OCI-LY1 (cell line): Measurements from ENCODE around the gene SPACA6.

ENCODE experiments used
- H2AFZ ChIP-seq: fragments of 200-600 bp; sonication (generic), shearing (Covaris generic); 2 replicates; pipeline ENCODE4 v1.6.0; 2014; ENCODE audit warnings: antibody characterized with exemption, mild to moderate bottlenecking, low read length
- H3F3A ChIP-seq: fragments of 200-600 bp; sonication (generic), shearing (Covaris generic); 2 replicates; pipeline ENCODE4 v1.6.0; 2014; ENCODE audit warnings: mild to moderate bottlenecking, antibody characterized with exemption, low read length, moderate library complexity; ENCODE audit not compliant: insufficient read depth
- H3K27ac ChIP-seq: fragments of 200-600 bp; sonication (generic); 2 replicates; pipeline ENCODE4 v1.5.1; 2014; ENCODE audit warnings: low read length, mixed run types, mild to moderate bottlenecking, low read depth; ENCODE audit not compliant: poor library complexity, severe bottlenecking
- H3K27me3 ChIP-seq: fragments of 200-600 bp; sonication (generic); 2 replicates; pipeline ENCODE4 v1.6.0; 2014; ENCODE audit warnings: antibody characterized with exemption, mild to moderate bottlenecking, low read length, moderate library complexity; ENCODE audit not compliant: insufficient read depth
- H3K36me3 ChIP-seq: fragments of 200-600 bp; sonication (generic); 2 replicates; pipeline ENCODE4 v1.6.1; 2014; ENCODE audit warnings: mild to moderate bottlenecking, antibody characterized with exemption, low read length, moderate library complexity, mixed read lengths; ENCODE audit not compliant: insufficient read depth
- H3K4me1 ChIP-seq: fragments of 200-600 bp; sonication (generic); 2 replicates; pipeline ENCODE4 v1.5.1; 2014; ENCODE audit warnings: mild to moderate bottlenecking, low read length, moderate library complexity; ENCODE audit not compliant: insufficient read depth, severe bottlenecking
- H3K4me2 ChIP-seq: fragments of 200-600 bp; sonication (generic), shearing (Covaris generic); 2 replicates; pipeline ENCODE4 v1.6.1; 2014; ENCODE audit warnings: low read length
- H3K4me3 ChIP-seq: fragments of 200-600 bp; sonication (generic); 2 replicates; pipeline ENCODE4 v1.5.1; 2014; ENCODE audit warnings: low read length, low read depth, mild to moderate bottlenecking, mixed read lengths; ENCODE audit not compliant: poor library complexity, severe bottlenecking
- H3K79me2 ChIP-seq: fragments of 200-600 bp; shearing (Covaris generic); 2 replicates; pipeline ENCODE4 v1.6.1; 2016; ENCODE audit warnings: mixed run types, low read length, mixed read lengths; ENCODE audit not compliant: insufficient read depth
- H3K9ac ChIP-seq: fragments of 200-600 bp; sonication (generic), shearing (Covaris generic); 2 replicates; pipeline ENCODE4 v1.6.1; 2014; ENCODE audit warnings: mild to moderate bottlenecking, low read length, mixed read lengths
- H3K9me2 ChIP-seq: fragments of 200-600 bp; sonication (generic), shearing (Covaris generic); 2 replicates; pipeline ENCODE4 v1.6.1; 2014; ENCODE audit warnings: low read depth, mild to moderate bottlenecking, low read length, mixed read lengths
- H3K9me3 ChIP-seq: fragments of 200-600 bp; shearing (Covaris generic); 2 replicates; pipeline ENCODE4 v1.6.1; 2014; ENCODE audit warnings: low read length, mixed read lengths
- H4K20me1 ChIP-seq: fragments of 200-600 bp; sonication (generic), shearing (Covaris generic); 2 replicates; pipeline ENCODE4 v1.6.0; 2016; ENCODE audit warnings: mild to moderate bottlenecking, low read length; ENCODE audit not compliant: insufficient read depth
- EZH2 ChIP-seq: fragments of 200-600 bp; sonication (generic), shearing (Covaris generic); IDR thresholded peaks from 2 replicates; pipeline ENCODE4 v1.8.0; 2017; ENCODE audit warnings: borderline replicate concordance, mixed run types, mild to moderate bottlenecking, antibody characterized with exemption, low read length, moderate library complexity, mixed read lengths
- TF ChIP-seq, protein P1 (sequence below): fragments of 200-600 bp; sonication (generic), shearing (Covaris generic); IDR thresholded peaks from 2 replicates; pipeline ENCODE4 v1.5.1; 2017; ENCODE audit warnings: mild to moderate bottlenecking, antibody characterized with exemption, low read length, moderate library complexity, mixed read lengths

The SPACA6 gene

DNA sequence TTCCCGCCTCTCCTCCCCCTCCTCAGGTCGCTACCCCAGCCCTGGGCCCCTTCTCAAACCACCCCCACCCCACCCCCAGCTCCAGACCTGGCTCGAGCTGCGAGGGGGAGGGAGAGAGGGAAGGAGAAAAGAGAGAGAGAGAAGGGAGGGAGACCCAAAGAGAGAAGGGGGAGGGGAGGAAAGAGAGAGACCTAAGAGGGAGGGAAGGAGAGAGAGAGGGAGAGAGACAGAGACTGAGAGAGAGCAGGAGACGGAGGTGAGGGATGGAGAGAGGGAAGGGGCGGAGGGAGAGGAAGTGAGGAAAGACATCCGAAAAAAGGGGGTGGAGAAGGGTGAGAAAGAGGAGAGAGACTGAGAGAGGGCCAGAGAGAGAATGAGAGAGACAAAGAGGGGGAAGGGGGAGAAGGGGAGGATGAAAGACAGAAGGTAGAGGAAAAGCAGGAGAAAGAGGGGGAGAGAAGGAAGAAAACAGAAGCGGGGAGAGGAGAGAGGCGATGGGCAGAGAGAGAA is 2.0 kb upstream of the SPACA6 start:
- no peak overlapping the region for H2AFZ ChIP-seq
- TF ChIP-seq, protein P1, sequence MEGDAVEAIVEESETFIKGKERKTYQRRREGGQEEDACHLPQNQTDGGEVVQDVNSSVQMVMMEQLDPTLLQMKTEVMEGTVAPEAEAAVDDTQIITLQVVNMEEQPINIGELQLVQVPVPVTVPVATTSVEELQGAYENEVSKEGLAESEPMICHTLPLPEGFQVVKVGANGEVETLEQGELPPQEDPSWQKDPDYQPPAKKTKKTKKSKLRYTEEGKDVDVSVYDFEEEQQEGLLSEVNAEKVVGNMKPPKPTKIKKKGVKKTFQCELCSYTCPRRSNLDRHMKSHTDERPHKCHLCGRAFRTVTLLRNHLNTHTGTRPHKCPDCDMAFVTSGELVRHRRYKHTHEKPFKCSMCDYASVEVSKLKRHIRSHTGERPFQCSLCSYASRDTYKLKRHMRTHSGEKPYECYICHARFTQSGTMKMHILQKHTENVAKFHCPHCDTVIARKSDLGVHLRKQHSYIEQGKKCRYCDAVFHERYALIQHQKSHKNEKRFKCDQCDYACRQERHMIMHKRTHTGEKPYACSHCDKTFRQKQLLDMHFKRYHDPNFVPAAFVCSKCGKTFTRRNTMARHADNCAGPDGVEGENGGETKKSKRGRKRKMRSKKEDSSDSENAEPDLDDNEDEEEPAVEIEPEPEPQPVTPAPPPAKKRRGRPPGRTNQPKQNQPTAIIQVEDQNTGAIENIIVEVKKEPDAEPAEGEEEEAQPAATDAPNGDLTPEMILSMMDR, result no peak
- TF ChIP-seq EZH2, result no peak
- H3K9ac ChIP-seq, result no peak overlapping the region
- no peaks in the 10 kb centered on the region for H3K9me2 ChIP-seq
- H3K4me2 ChIP-seq, result no peak overlapping the region; the same call in 1 of the 2 replicates
- H3K79me2 ChIP-seq, result no peaks in the 10 kb centered on the region
- H3K9me3 ChIP-seq, result no peaks in the 10 kb centered on the region
- no peaks in the 10 kb centered on the region for H3K27me3 ChIP-seq
- peak overlapping the region; percentile 61 for H3K4me3 ChIP-seq
- peaks cover 17% of the 10 kb centered on the region for H3K4me1 ChIP-seq
- no peaks in the 10 kb centered on the region for H4K20me1 ChIP-seq
- no peaks in the 10 kb centered on the region for H3F3A ChIP-seq
- H3K27ac ChIP-seq, result no peak overlapping the region
- H3K36me3 ChIP-seq, result no peaks in the 10 kb centered on the region

DNA sequence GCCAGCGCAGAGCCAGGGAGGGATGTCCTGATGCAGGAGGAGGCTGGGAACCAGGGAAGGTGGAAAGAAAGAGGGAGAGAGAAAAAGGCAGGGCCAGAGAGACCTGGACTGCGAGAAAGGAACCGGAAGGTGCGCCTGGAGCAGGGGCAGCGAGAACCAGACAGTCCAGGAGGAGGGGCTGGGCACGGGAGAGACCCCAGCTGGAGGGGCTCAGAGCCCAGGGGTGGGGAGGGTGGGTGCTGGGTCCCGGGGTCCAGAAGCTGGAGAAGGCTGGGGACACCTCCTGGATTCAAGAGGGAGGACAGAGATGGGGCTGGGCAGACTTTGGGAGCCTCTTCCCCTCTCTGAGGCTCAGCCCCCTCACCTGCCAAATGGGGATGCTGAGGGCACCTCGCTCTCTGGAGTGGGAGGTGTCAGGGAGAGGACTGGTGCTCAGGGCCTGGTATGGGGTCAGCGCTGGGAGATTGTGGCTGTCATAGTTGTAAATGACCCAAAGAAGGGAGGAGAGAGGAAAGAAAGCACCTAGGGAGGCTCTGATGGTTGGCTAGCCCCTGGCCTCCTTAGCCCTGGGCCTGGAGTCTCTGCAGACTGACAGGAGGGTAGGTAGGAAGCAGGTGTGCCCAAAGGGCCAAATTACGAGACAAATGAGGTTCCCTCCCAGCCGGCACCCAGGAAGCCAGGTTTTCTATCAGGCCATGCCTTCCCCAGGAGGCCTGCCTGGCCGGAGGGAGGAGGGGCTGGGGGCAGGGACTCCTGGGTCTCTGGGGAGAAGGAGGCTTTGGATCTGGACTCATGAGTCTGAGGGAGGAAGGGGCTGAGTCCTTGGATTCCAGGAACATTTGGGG is 1.3 kb upstream of the SPACA6 start:
- Histone ChIP-seq H3K4me1 (peaks cover 17% of the 10 kb centered on the region), H3K9me3 (no peaks in the 10 kb centered on the region), H4K20me1 (no peaks in the 10 kb centered on the region), H3K27ac (no peak overlapping the region), H3K36me3 (no peaks in the 10 kb centered on the region), H3K27me3 (no peaks in the 10 kb centered on the region), H2AFZ (no peak overlapping the region), H3K79me2 (no peaks in the 10 kb centered on the region), H3K4me2 (no peak overlapping the region), H3F3A (no peaks in the 10 kb centered on the region), H3K9ac (no peak overlapping the region), H3K9me2 (no peaks in the 10 kb centered on the region), H3K4me3 (no peak overlapping the region)
- no peak for TF ChIP-seq EZH2
- TF ChIP-seq, protein P1, result no peak

DNA sequence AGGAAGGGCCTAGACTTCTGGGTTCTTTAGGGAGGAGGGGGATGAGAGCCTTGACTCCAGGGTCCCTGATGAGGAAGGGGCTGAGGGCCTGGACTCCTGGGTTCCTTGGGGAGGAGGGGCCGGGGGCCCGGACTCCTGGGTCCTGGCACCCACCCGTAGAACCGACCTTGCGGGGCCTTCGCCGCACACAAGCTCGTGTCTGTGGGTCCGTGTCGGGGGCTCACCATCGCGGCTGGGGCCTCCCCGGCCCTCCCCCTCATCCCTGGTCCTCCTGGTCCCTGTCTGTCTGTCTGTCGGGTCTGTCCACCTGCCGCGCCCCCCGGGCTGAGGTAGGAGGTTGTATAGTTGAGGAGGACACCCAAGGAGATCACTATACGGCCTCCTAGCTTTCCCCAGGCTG is 662 bp upstream of the SPACA6 start:
- TF ChIP-seq, protein P1, result no peak
- no peak for TF ChIP-seq EZH2
- H3K27me3 ChIP-seq, result no peaks in the 10 kb centered on the region
- H3K4me2 ChIP-seq, result no peak overlapping the region

More for the DNA sequence above, 662 bp upstream of the SPACA6 start:
- peaks cover 17% of the 10 kb centered on the region for H3K4me1 ChIP-seq
- H3K79me2 ChIP-seq, result no peaks in the 10 kb centered on the region
- H3F3A ChIP-seq, result no peaks in the 10 kb centered on the region
- no peaks in the 10 kb centered on the region for H3K36me3 ChIP-seq
- no peak overlapping the region for H3K4me3 ChIP-seq
- H3K9me3 ChIP-seq, result no peaks in the 10 kb centered on the region
- H3K27ac ChIP-seq, result no peak overlapping the region
- H2AFZ ChIP-seq, result no peak overlapping the region
- no peaks in the 10 kb centered on the region for H3K9me2 ChIP-seq
- no peaks in the 10 kb centered on the region for H4K20me1 ChIP-seq
- H3K9ac ChIP-seq, result no peak overlapping the region
